NCI-H2029 (cell line): ENCODE measurements around the gene AFAP1.

Experiments used
- DNase-seq: peaks from one replicate; lab custom pipeline; 2025; lab: John Stamatoyannopoulos, UW

The AFAP1 gene

DNA sequence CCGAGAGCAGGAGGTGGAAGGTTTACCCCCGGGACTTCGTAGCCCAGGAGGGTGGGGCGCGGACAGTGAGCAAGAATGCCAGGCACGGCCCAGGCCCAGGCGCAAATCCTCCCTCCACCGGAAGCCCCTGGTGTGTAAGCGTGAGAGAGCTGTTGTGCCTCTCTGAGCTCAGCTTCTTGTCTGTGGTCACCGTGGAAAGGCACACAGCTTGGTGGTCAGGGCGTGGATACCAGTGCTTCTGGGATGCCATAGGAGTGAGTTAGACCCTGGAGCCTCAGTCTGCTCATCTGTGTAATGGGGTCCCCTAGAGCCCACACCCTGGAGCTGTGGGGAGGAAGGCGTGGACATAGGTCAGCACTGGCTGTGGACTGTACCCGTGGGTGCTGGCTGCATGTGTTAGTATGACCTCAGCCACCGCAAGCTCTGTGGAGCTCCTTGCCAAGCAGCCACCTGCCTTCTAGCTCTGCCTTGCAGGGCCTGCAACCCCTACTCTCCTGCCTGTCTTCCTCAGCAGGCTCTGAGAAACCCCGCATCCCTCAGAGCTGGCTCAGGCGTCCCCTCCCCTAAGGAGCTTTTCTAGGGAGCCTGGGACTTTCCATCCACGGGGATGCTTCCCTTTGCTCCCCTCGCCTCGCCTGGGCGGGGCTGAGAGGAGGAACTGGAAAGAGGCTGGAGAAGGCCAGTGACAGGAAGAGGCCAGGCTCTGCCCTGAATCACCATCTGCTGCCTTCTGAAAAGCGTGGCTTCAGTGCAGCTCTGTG lies 28.0 kb upstream of the AFAP1 start:
- DNase-seq, result no peak

DNA sequence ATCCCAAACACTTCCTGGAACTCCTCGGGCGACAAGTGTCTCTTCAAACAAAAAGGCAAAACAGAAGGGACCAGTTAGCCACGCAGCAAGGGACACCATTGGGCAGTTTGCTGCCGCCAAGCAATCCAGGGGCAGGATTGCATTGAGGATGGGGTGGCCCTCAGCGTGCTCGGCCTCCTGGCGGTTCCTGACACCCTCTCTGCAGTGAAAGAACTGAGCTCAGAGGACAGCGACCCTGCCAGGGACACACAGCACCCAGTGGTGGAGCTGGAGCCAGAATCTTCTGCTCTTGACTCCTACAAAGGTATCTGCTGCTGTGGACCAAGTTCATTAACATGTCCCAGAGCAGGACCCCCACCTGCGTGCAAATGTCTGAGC lies 27.4 kb upstream of the AFAP1 start:
- no peak for DNase-seq

DNA sequence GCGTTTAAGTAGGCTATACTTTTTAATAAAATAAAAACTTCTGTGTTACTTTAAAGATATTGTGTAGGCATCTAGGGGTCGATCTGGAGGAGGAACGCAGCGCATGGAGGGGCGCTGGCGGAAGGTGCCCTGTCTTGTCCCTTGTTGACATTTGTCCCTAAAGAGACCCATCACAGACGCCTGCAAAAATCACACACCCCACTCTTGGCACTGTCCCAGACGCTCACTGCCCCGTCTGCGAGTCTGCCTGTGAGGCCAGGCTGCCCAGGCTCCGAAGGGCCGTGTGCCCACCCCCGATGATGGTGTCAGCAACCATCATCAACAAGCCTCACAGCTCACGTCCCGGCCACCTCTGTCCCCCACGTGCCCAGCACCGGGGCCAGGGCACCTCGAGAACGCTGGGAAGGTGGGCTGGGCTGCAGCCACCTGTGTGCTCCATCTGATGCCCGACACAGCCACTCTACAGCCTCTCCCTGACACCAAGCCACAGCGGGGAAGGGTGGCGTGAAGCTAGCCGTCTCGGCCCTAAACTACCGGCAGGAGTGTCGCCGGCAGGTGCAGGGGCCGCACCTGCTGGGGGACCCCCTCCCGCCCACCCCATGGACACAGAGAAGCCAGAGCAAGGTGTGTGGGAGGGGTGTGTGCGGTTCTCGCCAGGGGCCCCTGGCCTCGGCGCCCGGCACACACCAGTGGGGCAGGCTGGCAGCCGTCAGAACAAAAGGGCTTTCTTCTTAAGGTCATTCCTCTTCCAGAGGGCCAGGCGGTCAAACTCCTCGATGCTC lies 26.8 kb upstream of the AFAP1 start:
- DNase-seq, result no peak

DNA sequence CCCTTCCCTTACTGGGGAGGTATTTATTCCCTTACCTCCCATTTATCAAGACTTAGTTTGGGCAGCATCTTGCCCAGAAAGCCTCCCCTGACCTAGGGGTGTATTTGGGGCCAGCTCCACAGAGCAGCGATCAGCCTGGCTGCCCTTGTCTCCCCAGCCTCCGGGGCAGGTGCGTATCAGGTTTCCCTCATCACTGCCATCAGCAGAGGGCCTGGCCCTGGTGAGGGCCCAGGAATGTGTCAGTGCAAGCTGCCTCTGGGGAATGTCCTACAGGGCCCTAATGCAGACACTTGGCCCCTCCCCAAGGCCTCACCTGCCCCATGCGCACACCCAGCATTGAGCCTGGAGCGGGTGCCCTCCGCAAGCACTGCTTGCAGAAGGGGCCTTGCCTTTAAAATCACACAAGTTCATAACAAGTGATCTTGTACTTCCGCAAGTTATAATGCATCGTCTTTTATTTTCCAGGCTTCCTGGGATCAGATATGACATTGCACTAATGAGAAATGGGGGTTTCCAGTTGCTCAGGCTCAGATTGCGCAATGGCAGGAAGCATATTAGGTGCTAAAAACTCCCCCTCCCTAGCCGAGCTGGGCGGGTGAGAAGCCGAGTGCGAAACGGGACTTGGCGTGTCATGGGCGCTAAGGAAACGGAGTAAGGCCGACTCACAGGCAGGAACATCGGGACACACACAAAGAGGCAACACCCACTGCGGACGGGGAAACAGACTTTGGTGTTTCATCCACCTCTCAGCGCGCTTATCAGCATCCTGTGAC lies 25.4 kb upstream of the AFAP1 start:
- DNase-seq, result no peak

DNA sequence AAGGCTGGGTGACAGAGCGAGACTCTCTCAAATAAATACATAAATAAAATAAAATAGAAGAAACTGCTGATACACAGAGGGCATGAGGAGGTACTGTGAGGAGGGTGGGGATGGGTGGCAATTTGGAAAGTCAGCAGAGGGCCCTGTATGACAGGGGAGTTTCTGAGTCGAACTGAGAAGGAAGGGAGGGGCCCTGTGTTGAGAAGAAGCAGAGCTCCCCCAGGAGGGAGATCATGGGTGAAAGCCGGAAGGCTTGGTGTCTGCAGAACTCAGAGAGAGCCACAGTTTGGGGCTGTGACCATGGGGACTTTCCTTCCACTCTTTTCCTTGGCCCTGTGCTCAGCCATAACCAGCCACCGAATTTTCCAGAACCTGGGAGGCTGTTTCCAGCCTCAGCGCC lies 24.8 kb upstream of the AFAP1 start:
- no peak for DNase-seq

DNA sequence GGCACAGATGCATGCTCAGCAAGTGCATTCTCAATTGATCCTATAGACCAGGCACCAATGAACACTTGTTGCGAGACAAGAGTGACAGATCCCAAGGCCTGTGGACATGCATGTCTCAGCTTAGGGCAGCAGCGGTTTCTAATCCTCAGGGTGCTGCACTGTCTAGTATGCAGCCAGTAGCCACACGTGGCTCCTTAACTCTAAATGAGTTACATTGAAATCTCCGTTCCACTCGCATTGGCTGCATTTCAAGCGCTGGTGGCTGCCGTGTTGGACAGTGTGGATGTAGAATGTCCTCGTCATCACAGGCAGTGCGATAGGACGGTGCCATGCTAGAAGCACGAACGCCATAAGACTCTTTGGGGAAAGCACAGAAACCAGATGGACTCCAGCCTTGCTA lies 24.0 kb upstream of the AFAP1 start:
- no peak for DNase-seq

DNA sequence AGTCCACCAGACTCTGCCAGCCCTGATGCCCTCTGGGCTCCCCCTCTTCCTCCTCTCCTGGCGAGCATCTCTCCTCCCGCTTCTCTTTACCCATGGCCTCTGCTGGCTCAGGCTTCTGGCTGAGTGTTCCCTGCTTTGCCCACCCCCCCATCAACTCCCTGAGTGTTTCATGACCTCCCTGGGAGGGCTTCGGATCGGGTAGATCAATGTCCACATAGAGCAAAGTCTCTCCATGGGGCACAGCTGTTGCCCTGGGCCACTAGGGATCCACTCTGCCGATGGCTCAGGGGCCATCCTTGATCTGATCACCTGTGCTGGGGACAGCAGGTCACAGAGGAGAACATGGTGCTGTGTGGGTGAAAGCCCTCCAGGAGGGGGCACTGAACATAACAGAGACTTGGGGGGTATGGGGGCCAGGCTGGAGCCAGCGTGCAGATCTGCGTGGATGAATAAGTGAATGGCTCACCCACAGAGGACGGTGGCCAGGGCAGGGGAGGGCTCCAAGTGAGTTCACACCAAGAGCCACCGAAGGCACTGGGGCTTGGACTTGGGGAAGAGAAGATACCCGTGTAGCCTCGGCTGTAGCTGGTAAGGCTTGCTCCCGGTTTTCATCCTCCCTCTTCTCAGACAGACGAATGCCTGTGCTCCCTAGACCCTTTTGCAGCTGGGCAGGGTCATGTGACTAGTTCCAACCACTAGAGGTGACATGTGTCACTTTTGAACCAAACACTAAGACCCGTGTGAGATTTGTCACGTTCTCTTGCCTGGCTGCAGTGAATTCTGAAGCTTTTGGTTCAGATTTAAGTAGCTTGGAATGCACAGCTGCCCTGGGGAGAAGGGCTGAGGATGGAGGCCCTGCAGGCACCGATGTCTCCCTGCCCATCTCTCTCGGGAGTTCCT lies 23.2 kb upstream of the AFAP1 start:
- no peak for DNase-seq

DNA sequence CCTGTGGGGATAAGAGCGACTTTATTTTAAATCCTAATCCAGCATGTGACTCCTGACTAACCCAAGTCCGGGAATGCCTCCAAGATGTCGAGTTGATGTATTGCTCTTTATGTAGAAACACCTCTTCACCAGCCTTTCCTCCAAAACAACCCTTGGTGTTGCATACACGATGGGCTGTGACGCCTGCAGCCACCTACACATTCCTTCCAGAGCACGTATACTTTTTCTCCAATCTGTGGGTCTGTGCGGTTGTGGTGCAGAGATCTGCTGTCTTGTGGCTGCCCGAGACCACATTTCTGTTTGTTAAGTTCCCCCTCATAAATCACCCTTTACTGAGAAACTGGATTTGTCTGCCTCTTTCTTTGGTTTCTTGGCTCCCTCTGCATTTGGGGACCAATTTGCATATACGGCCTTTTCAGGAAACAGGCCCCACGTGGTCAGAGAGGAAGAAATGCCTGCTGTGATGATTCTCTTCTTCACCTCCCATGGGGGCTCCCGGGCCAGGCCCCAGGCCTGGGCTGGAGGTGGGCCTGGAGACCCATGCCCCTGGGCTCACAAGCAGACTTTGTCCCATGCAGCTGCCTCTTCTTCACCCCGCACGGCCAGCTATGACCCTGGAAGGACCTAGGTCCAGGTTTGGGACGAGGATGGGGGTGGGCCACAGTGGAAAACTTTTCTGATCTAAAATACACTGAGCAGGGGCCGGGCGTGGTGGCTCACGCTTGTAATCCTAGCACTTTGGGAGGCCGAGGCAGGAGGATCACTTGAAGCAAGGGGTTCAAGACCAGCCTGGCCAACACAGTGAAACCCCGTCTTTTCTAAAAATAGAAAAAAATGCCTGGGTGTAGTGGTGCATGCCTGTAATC lies 21.4 kb upstream of the AFAP1 start:
- no peak for DNase-seq

DNA sequence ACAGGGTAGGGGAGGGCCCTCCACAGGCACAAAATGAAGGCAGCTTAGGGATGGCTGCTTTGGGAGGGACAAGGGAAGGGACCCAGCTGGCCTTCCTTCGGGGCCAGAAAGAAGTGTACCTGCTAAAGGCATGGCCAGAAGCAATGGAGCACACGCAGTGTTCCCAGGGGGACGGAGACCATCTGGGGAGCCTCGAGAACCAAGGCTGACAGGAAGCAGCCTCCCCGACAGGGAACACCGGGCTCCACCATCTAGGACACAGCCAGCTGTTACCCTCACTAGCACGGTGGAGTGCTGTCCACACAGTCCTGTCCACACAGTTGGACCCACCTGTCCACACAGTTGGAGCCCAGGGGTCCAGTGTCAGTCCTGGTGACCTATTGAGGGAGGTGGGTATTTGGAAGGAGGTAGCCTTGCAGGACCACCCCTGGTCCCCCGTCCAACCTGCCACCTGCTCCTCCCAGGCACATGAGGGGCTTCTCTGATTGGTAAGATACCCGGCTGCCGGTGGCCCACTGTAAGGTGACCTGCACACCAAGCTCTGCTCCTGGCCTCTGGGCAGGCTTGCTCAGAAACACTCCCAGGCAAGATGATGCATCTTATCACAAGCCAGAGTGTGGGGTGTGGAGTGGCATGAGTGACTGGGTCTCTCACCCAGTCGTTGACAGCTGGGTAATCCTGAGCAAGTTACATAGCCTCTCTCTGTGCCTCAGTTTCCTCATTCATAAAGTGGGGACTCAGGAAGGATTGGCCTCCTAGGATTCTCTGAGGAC lies 20.5 kb upstream of the AFAP1 start:
- no peak for DNase-seq

DNA sequence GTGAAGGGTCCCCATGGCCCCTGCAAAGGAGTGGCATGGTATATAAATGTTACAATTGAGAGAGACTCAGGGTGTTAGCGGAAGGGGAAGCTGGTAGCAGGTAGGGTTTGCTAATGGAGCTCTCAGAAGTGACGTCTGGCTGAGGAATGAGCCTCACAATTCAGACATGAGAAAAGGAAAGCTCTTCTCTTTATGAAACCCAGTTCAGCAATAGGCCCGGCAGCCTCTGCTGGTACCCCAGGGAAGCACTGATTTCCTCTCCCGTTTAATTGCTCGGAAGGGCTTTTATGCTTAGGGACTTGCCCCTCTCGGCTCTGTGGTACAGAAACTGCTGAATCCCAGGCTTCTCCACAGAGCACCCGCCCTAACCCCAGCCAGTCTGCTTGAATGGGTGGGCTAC lies 19.4 kb upstream of the AFAP1 start:
- no peak for DNase-seq

DNA sequence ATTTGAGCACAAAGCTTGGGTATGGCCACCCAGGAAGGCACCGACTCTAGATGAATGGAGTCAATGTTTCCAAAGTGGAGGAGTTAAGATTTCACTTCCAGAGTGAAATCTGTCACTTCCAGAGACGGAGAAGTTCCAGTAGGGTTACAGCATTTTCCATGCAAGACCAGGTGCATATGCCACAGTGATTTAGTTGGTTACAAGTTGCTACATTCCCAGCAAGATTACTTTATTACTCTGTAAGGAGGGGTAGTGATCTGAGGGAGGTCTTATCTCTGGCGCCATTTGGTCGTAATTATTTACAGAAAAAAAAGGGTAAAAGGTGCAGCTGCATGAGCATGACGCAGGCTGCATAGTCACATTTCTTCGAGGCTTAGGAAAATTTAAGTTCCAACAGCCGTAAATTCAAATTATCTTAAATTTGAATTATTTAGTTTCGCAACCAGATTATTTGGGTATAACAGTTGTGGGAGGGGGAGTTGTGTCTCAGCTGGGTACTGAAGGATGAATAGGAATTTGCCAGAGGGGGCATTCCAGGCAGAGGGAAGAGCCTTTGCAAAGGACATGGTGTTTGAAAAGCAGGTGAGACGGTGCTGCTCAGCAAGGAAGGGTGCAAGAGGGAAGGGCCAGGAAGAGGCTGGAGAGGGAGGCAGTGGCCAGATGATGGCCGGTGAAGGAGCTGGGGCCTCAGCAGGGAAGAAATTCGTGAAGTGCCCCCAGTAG lies 17.4 kb upstream of the AFAP1 start:
- no peak for DNase-seq

DNA sequence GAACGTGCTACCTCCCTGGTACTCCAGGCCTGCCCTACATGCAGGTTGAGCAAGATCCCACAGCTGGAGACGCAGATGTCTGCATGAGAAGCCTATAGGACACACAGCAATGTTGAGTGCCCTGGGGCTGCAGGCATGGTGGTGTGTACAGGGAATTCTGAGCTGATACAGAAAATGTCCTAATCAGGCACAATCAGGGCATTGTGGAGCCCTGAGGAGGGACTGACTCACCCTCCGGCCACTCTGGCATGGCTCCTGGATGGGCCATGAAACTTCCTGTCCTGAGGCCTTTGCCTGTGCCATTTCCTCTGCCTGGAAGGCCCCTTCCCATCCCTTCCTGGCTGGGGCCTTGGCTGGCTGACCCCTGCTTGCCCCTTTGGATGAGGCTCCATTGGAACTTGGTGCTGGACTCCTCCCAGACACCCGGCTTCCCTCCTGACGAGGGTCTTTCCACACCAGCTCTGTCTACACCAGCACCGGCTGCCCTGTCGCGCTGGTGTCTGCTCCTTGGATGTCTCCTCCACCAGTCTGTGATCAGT lies 16.7 kb upstream of the AFAP1 start:
- no peak for DNase-seq

DNA sequence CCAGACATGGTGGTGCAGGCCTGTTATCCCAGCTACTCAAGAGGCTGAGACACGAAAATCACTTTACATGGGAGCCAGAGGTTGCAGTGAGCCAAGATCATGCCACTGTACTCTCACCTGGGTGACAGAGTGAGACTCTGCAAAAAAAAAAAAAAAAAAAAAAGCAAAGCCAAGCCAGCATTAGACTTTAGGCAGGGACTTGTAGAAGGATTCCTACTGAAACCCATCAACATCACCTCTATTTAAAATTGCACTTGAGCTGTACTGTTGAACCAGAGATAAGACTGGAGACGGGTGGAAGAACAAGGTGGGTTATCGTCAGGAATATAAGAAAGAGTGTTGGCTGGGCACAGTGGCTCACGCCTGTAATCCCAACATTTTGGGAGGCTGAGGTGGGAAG lies 15.7 kb upstream of the AFAP1 start:
- no peak for DNase-seq

DNA sequence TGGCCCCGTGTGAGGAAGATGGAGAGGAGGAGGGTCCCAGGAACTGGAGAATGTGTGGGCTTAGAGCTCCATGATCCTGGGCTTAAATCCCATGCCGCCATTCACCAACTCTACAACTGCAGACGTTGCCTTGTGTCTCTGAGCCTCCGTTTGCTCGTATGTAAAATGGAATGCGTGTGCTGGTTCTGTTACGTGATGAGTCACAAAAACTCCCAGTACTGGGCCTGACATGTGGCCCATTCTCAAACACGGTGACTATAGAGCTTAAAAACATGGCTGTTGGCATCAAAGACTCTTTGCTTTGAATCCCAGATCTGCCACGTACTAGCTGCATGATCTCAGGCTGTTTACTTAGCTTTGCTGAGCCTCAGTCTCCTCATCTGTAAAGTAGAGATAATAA lies 13.0 kb upstream of the AFAP1 start:
- DNase-seq, result no peak

DNA sequence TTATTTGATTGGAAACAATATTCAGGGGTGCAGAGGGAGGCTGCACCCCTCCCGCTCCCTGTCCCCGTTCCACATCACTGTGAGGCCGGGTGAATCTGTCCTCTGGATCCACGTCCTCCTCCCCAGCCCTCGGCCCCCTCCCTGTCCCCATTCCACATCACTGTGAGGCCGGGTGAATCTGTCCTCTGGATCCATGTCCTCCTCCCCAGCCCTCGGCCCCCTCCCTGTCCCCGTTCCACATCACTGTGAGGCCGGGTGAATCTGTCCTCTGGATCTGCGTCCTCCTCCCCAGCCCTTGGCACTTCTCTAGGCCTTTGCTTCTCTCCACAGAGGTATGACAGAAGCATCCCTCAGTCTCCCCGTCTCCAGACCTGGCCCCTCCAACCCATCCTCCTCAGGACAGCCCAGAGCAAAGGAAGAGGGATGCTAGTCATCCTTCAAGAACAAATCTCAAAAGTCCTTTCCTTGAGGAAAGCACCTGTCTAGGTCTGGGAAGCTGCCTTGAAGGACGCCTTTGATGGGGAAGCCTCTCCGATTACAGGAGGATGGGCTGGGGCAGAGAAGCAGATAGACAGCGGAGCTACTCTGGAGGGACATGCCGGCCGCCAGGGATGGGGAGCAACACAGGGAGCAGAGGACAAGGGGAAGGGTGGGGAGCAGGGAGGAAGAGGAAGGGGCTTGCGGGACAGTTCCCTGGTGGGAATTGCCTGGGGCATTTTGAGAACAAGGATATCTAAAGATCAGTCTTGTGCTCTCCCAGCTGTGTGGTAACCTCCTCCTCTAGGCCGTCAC lies 10.8 kb upstream of the AFAP1 start:
- DNase-seq, result no peak

DNA sequence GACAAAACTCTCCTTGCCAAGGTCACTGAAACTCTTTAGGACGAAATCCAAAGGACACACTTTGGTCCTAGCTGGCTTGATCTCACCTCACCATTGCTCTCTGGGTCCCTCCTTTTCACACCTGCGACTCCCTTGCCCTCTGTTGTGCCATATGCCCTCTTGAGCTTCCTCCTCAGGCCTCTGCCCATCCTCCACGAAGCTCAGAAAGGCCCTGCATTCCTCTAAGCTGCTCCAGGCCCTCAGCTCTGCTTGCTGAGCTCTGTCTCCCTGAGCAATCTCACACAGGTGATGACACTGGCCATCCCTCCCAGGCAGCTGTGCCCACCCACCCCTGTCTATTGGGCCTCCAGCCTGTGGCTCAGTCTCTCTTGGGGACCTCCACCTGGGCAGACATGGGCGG lies 10.1 kb upstream of the AFAP1 start:
- DNase-seq, result no peak

DNA sequence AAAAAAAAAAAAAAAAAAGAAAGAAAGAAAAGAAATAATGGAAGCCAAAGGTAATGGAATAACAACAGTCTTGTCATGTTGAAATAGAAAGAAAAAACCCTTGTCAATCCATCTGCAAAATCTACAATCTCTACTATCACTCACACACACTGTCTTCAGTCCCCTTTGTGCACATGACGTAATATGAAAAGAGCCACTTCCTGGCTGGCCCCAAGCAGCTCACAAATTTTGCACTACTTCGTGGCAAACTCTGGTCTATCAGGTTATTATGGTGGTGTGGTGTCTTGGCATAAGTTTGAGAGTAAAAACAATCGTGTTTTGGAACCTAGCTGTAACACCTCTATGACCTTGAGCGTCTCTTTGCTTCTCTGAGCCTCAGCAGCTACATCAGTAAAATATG lies 8.3 kb upstream of the AFAP1 start:
- DNase-seq, result no peak

DNA sequence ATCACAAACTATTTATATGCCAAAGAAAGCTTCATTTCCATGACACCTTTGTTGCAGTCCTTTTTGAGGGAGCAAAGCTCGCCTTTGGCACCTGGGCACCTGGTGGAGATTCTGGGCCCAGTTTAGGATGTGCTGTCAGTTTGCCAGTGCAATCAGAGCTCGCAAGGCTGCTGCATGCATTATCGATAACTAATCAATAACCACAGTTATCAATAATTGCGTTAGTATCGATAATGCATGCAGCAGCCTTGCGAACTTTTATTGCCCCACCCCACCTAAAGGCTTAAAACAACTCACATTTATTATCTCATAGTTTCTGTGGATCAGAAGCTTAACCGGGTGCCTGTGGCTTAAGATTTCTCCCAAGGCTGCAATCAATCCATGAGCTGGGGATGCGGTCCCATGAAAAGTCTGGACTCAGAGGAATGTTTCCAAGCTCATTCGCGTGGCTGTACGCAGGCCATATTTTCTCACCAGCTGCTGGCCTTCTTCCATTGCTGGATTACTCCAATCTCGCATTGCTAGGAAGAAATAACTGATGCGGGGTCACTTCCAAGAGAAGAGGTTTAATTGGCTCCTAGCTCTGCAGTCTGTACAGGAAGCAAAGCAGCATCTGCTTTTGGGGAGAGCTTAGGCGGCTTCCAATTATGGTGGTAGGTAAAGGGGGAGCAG lies 6.2 kb upstream of the AFAP1 start:
- no peak for DNase-seq
